ENCODE results near the gene PLA2G6. TPM values are rescaled to one million over a fixed set of nuclear protein-coding genes. Genes with fewer than 3 reads are reported as not detected.
"Not testable (repeated sequence)": the region's sequence is repeated elsewhere in the genome, so short reads cannot be mapped to it uniquely, and the experiment has no call there.

Gene PLA2G6
- polyA plus RNA-seq, 3 donors, result 38.7 to 73.5 (median 56.5) TPM

DNA sequence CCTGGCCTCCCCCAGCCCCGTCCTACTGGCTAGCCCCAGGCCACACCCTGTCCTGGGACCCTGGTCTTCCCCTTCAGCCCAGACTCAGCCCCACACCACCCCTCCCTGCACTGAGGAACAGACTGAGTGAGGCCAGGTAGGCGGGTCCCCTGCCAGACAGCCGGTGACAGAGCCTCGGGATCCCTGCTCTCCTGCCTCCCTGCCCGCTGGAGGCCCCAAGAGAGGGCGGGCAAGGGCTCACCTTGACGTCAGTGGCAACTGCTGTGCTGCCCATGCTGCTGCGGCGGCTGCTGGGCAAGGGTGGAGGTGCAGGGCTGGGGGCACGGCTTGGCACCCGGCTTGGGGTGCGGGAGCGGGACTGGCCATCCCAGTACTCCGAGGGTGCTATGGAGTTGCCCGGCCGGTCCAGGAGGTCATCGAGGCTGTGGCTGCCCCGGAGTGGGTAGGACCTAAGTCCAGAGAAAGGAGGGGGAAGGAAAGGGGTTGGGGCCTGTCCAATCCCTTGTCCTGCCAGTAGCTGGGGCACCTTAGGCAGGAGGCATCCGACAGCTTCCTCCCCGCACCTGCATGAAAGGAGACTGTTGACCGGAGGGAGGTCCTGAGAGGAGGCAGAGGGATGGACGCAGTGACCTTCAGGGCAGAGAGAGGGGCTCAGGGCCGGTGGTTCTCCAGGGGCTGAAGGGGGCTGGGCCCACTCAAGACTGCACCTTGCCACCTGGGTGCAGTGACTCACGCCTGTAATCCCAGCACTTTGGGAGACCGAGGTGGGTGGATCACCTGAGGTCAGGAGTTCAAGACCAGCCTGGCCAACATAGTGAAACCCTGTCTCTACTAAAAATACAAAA, 95.4 kb downstream of the PLA2G6 start:
- DNase-seq, result no peak

DNA sequence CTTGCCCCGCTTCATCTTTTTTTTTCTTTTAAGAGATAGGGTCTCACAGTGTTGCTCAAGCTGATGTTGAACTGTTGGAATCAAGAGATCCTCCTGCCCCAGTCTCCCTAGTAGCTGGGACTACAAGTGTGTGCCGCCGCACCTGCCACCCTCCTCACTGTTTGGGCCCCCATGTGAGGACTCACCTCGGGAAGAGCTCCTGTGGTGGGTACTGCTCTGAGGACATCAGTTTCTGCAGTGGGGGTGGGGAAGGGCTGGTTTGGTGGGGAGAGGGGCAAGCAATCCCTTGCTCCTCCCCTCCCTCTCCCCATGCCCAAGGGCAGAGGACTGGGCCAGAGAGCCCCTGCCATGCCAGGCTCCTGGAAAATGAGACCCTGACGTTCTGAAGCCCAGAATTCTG, 96.1 kb downstream of the PLA2G6 start:
- DNase-seq, result no peak

DNA sequence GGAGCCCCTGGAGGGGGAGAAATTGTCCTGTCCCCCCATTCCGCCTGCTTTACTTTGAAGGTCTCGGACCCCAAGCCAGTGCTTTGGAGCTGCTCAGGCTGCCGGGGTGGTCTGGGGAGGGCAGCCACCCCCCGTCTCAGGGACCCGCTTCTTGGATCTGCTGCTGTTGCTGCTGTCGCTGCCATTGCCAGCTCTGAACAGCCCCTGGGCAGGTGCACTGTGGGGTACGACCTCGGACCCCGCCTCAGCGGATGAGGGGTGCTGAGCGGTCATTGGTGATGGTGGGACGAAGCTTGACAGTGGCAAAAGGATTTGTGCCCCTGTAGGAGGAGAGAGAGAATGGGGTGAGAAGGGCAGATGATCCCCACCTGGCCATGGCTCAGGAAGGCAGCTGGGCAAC, 96.6 kb downstream of the PLA2G6 start:
- no peak for DNase-seq

DNA sequence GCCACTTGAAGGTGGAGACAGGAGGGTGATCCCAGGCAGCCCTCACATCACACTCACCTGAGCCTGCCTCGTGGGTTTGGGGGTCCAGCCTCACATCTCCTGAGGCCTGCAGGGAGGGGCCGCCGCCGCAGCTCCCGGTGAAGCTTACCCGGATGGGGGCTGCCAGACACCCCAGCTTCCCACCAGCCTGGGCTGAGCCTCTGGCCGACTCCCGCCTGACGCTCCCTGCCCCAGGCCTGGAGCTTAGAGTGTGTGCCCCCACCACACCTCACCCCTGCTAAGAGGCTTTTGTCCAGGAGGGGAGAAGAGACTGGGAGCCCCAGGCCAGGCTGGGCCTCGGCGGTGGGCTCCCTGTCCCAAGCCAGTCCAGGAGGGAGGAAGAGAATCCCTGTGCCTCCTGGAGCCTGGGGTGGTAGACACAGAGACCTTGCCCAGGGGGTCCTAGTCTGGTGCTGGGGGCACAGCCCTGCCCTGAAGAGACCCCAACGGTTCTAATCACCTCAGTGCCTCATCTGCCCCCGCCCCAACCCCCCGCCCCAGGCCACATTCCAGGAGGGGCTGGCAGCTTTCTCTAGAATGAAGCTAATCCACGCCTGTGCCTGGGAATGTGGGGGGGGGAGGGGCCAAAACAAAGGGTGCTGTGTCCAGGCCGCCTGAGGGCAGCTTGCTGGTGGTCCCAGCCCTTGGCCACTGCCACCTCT, 97.5 kb downstream of the PLA2G6 start, which contains the start of gene SLC16A8:
Gene SLC16A8, minus strand, starts transcription at position 254 of the 701 bp plus-strand sequence. CDS start 1,311 bp downstream, outside the sequence.
- DNase-seq, result no peak

DNA sequence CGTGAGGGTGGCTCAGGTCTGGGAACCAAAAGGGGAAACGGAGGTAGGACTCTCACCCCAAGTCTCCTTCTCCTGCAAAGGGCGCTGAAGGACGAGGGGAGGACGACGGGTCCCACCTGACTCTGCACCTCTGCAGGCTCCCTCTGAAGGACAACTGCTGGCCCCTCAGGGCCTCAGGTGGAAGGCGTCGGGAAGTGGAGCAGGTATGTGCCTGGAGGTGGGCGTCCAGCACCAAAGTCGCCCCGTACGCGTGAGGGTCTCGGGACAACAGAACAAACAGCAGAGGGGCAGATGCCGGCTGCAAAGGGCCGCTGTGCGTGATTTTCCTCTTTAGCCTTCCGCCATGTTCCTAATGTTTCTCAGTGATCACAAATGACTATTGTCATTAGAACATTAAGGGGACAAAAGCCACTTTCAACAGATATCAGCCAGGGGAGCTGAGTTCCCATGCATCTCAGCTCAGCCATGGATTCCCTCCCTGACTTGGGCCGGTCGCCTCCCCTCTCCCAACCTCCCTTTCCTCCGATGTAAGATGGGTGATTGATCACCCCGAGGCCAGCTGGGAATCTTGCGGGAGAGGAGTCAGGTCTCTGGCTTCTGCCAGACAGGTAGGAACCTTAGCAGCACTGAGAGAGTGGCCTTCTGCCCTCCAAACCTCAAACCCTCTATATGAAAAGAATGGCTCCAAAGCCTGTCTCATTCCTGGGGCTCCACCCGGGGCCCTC, 98.5 kb downstream of the PLA2G6 start:
- DNase-seq, result no peak

DNA sequence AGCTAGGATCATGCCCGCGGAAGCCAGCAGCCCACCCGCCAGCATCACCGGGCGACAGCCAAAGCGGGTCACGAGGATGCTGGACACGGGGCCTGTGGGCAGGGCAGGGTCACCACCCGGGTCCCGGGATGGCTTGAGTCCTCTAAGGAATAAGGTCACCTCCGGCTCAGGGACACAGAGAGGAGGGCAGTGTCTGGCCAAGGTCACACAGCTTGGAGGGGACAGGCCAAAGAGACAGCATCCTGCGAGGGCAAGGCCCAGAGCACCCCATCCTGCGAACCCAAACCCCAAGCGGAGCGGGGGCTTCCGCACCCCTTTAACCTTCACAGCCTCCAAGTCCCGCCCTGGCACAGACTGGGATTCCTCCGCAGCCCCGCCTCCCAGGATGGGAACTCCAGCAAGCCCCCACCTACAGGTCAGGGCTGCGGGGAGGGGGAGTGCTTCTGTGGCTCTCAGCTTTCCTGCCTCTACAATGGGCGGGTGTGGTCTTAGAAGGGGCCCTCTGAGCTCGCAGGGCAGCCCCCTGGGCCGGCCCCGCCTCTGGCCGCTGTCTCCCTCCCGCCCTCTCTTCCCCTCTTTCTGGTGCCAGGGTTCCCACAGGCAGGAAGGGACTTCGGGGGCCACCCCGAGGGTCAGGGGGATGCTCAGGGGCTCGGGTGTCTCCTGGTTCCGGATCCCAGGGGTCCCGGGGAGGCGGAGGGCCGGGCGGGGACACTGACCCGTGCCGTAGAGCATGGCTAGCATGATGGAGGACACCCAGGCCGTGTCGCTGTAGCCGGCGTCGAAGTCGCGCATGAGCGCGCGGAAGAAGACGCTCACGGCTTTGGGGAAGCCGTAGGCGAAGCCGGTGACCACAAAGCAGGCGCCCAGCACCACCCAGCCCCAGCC, 99.4 kb downstream of the PLA2G6 start:
- DNase-seq, result no peak

DNA sequence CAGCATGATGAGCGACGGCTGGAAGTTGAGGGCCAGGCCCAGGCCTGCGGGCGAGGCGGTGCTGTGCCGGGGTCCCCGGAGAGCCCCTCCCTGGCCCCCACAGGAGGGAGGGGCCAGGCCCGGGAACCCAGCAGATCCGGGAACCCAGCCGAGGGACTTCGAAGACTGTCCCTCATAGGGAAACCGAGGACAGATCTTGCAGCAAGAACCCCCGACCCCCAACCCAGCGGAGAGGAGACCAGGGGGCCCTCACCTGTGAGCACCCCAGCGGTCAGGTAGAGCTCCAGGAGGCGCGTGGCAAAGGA, 100.0 kb downstream of the PLA2G6 start:
- no peak for DNase-seq

DNA sequence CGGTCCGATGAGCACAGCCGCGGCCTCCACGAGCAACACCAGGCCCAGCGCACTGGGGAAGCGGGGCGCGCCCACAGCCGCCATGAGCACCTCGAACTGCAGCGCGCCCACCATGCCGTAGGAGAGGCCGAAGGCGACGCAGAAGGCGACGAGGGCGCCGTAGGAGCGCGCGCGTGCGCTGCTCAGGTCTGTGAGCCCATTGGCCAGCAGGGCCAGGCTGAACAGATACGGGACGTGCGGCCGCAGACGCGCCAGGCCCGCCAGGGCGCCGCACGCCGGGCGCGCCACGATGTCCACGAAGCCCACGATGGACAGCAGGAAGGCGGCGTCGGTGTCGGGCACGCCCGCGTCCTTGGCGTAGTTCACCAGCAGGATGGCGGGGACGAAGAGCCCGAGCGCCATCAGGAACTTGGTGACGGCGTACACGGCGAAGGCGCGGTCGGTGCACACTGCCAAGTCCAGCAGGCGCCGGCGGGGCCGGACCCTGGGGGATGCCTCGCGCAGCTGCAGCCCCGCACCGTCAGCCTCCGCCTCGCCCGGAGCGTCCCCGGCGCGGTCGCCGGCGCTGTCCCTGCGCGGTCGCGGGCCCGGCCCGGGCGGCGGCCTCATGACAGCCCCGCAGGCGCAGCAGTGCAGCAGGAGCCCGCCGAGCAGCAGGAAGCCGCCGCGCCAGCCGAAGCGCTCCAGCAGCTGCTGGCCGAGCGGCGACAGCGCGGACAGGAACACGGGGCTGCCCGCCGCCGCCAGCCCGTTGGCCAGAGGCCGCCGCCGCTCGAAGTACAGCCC, 100.6 kb downstream of the PLA2G6 start:
- DNase-seq, result no peak

DNA sequence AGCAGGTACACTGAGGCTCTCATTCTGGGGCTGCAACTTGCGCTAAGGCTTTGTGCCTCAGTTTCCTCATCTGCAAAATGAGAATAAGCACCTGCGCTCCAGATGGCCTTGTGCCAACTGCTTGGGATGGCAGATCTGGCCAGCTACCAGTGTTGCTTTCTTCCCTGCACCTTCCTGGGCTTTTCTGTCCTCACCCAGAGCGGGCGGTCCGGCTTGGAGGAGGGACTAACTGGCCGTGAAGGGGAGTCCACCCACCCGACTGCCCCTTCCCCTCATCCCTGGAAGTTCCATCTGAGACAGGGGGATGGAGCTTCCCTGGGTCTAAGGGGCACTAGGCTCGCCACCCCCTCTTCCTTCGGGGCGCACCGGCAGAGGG, 101.2 kb downstream of the PLA2G6 start:
- no peak for DNase-seq

DNA sequence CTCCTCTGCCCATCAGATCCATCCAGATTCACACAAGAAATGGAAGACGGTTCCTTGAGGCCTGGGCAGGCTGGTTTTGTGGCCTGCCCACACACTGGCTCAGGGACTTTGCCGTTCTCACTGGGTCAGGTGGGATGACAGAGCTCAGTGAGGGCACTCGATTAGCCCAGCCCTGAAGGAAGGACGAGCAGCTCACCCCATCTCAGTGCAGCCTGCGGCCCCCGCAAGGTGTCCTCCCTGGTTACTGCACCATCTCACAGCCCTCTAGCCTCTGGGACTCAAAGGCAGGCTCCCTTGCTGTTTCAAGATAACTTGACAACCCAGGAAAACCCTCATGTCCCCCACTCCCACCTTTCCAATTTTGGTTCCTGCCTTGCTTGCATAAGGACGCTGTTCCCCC, 101.8 kb downstream of the PLA2G6 start:
- DNase-seq, result no peak

DNA sequence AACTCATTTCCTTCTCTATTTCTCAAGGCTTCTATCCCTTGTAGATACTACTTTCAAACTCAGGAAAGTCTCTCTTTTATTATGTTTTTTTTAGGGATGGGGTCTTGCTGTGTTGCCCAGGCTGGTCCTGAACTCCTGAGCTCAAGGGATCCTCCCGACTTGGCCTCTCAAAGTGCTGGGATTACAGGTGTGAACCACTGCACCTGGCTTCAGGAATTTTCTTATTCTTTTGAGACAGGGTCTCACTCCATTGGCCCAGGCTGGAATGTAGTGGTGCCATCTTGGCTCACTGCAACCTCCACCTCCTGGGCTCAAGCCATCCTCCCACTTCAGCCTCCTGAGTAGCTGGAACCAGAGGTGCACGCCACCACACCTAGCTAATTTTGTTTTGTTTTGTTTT, 102.4 kb downstream of the PLA2G6 start:
- not testable (repeated sequence) for DNase-seq

DNA sequence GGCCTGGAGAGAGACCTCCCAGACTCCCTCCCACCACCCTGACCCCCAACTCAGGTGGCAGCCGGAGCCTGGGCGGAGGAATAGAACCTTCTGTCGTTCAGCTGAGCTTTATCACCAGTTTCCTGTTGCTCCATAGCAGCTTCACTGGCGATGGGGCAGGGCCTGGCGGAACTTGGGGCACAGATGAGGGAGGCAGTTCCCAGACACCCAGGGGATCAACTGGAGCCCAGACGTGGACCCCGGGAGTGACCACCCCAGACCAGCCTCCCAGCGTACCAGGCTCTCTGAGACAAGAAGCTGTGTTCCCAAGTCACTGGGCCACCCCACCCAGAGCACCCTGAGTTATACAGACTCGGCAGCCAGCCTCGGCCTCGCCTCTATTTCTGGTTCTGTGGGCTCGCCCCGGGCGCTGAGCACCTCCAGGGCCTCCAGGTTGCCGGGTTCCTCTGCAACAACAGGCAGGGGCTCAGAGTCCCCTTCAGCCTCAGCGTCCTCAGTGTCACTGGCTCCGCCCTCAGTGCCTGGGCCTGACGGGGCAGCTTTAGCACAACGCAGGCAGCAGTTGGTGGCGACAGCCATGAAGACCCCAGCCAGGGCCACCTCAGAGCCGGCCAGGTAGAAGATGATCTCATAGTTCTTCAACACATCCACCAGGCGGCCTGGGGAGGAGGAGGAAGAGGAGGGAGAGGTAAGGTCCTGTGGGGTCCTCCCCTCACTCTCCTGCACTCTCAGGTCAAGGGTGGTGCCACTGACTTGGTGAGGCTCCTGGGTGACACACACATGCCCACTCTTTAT, 103.4 kb downstream of the PLA2G6 start:
- no peak for DNase-seq

DNA sequence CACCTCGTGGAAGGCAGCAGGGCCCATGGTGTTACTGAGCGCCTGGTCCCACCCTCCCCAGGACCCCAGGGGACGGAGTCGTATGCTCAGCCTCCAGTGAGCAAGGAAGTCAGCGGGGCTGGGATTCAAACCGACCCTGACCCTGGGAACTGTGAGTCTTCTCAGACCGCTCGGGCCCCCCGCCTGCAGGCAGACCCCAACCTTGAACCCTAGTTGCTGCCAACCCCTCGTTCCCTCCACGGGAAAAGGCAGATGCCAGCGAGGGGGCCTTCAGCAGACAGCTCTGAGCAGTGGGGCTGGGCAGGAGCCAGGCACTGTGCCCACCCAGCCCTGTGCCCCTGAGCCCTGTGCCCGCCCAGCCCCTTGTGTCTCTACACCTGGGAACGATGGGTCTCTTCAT, 104.0 kb downstream of the PLA2G6 start:
- DNase-seq, result no peak

DNA sequence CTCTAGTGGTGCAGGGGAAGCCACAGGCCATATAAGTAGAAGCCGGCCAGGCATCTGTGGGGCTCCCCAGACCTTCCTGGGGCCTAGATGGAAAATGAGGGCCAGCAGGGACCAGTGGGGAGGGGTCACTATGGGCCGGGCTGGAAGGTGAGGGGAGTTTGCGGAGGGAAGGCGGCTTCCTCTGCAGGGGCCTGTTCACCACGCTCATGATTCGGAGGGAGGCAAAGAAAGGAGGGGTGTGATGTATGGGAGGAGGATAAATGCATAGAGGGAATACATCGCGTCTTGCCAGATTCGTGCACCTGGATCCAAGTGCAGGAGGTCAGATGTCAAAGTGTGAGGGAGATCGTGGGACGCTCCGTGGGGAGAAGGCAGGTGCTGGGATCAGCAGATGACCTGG, 104.5 kb downstream of the PLA2G6 start:
- no peak for DNase-seq

DNA sequence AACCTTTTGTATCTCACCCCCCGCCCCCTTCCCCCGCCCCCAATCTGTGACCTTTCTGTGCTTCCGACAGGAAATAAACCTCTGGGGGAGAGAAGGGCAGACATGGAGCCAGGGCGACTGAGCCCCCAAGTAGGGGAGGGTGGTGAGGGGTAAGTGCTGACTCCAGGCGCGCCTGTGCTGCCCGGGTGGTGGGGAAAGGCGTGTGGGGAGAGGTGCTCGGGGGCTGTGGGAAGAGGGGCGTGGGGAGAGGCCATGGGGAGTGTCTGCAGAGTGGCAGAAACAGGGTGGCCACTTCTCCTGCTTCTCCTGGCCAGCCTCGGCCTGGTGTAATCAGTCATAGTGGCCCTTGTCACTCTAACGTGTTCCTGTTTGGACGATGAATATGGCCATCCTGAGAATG, 105.7 kb downstream of the PLA2G6 start:
- DNase-seq, result no peak

DNA sequence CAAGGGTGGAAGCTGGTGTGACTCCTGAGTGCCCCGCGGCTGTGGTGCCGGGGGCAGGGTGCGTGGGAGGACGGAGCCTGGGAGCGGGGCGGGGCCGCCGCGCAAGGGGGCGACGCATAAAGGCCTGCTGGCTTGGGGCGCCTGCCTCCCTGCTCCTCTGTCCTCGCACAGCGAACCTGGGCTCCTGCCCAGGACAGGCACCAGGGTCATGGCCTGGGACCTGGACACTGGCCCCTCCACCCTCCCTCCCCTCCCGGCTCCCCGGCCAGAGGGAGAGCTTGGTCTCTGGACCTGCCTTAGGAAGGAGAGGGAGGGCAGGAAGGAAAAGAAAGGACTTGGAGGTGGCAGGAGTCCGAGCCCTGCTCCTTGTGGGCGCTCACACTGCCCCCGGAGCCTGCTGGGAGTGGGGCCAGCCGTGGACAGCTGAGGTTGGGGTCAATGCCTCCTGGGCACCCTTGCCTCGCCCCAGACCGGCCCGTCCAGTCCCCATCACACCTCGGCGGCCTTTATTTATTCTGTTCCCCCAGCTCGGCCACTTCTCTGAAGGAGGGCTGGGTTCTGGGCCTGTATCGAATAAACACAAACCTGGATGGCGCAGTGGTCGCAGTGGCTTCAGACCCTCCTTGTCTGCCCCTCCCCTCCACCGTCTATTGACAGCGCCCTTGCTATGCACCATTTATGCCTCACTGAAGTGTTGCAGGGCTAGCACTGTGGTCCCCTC, 106.4 kb downstream of the PLA2G6 start:
- DNase-seq, result no peak

DNA sequence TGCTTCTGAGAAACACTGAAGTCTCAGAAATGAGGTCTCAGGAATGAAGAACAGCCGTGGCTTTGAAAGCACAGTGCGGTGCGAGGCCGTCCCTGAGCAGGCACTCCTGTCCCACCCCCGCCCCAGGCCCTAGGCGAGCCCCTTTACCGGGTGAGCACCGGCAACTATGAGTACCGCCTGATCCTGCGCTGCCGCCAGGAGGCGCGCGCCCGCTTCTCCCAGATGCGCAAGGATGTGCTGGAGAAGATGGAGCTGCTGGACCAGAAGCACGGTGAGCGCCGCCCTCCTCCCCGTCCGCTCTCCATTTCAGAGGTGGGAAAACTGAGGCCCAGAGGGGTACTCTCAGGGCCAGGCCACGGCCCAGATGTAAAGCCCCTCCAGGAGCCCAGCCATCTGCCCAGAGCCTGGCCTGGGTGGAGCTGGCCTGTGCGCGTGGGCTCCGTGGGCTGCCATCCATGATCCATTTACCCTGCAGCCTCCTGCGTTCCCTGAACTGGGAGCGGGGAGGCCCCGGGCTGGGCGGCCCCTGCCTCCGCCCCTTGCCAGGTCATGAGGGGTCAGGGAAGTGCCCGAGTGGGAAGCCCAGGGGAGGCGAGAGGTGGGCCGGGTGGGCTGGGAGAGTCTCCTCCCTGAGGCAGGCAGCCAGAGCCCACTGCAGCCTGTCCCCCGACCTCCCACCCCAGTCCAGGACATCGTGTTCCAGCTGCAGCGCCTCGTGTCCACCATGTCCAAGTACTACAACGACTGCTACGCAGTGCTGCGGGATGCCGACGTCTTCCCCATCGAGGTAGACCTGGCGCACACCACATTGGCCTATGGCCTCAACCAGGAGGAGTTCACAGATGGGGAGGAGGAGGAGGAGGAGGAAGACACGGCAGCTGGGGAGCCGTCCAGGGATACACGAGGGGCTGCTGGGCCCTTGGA, 107.2 kb downstream of the PLA2G6 start:
- DNase-seq, result no peak
